Measurements from ENCODE around the gene PAXX.
A peak's percentile ranks its signal among the peaks of the same experiment; 100 is the strongest.

Gene PAXX

GRCh38 chr9:137023583-137023991, 31.4 kb downstream of the PAXX start:
- TF ChIP-seq CTCF (IDR thresholded peaks at IDR 0.05; ENCODE audit: low read depth, low read length): no peak
- no peak overlapping the region for H3K4me3 ChIP-seq (ENCODE audit: low read depth, low read length)

GRCh38 chr9:137025517-137025966, 33.3 kb downstream of the PAXX start:
- no peak for TF ChIP-seq CTCF (IDR thresholded peaks at IDR 0.05; ENCODE audit: low read depth, low read length)

GRCh38 chr9:137026384-137026783, 34.2 kb downstream of the PAXX start:
- no peak overlapping the region for H3K4me3 ChIP-seq (ENCODE audit: low read depth, low read length)
- TF ChIP-seq CTCF (IDR thresholded peaks at IDR 0.05; ENCODE audit: low read depth, low read length): no peak

More at GRCh38 chr9:137025517-137025966, 33.3 kb downstream of the PAXX start:
- no peak overlapping the region for H3K4me3 ChIP-seq (ENCODE audit: low read depth, low read length)

GRCh38 chr9:137026828-137027227, 34.6 kb downstream of the PAXX start:
- no peak for TF ChIP-seq CTCF (IDR thresholded peaks at IDR 0.05; ENCODE audit: low read depth, low read length)
- H3K4me3 ChIP-seq (ENCODE audit: low read depth, low read length): no peak overlapping the region

GRCh38 chr9:137027369-137028262, 35.4 kb downstream of the PAXX start, which contains the start of gene ABCA2:
Gene ABCA2, minus strand, starts transcription at chr9:137028237. Its CDS starts 97 bp downstream, at chr9:137028140.
- peak within 1 kb of the TSS; percentile 60 for H3K4me3 ChIP-seq (ENCODE audit: low read depth, low read length)
- TF ChIP-seq CTCF (IDR thresholded peaks at IDR 0.05; ENCODE audit: low read depth, low read length): no peak

GRCh38 chr9:137028263-137029057, 36.2 kb downstream of the PAXX start:
- H3K4me3 ChIP-seq (ENCODE audit: low read depth, low read length): peak overlapping the region; percentile 57
- no peak for TF ChIP-seq CTCF (IDR thresholded peaks at IDR 0.05; ENCODE audit: low read depth, low read length)

Measured in WI38 (cell line).